ENCODE results near the gene ROCK1.
"Not testable (repeated sequence)": the region's sequence is repeated elsewhere in the genome, so short reads cannot be mapped to it uniquely, and the experiment has no call there.

DNA sequence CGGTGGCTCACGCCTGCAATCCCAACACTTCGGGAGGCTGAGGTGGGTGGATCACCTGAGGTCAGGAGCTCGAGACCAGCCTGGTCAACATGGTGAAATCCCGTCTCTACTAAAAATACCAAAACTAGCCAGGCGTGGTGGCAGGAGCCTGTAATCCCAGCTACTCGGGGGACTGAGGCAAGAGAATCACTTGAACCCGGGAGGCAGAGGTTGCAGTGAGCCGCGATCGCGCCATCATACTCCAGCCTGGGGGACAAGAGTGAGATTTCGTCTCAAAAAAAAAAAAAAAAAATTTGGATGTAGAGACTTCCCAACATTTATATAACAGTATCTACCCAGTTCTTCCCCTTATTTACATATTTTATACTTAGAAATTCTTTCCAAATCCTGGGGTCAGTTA is 93.4 kb downstream of the ROCK1 start:
- TF ChIP-seq, protein P1, sequence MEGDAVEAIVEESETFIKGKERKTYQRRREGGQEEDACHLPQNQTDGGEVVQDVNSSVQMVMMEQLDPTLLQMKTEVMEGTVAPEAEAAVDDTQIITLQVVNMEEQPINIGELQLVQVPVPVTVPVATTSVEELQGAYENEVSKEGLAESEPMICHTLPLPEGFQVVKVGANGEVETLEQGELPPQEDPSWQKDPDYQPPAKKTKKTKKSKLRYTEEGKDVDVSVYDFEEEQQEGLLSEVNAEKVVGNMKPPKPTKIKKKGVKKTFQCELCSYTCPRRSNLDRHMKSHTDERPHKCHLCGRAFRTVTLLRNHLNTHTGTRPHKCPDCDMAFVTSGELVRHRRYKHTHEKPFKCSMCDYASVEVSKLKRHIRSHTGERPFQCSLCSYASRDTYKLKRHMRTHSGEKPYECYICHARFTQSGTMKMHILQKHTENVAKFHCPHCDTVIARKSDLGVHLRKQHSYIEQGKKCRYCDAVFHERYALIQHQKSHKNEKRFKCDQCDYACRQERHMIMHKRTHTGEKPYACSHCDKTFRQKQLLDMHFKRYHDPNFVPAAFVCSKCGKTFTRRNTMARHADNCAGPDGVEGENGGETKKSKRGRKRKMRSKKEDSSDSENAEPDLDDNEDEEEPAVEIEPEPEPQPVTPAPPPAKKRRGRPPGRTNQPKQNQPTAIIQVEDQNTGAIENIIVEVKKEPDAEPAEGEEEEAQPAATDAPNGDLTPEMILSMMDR (IDR thresholded peaks at IDR 0.05) = not testable (repeated sequence)
- TF ChIP-seq FOXJ3 (CRISPR knock-in tag; IDR thresholded peaks at IDR 0.05); RFX5 (IDR thresholded peaks at IDR 0.05; ENCODE audit: low read length); POLR2AphosphoS5 (IDR thresholded peaks at IDR 0.05; ENCODE audit: low read depth, low read length); CHD2 (IDR thresholded peaks at IDR 0.05; ENCODE audit: low read length, partially characterized antibody); EP300 (IDR thresholded peaks at IDR 0.05; ENCODE audit: borderline replicate concordance in 1 of 2, low read depth in 1 of 2, low read length in 1 of 2); ZBTB33 (IDR thresholded peaks at IDR 0.05; ENCODE audit: borderline replicate concordance, low read depth); SMC3 (IDR thresholded peaks at IDR 0.05; ENCODE audit: low read depth, low read length); YY1 (IDR thresholded peaks at IDR 0.05; ENCODE audit: low read depth): not testable (repeated sequence)
